Neural cell (in vitro differentiated cells): ENCODE measurements around the gene PASD1. TPM values are rescaled to one million over a fixed set of nuclear protein-coding genes. Genes with fewer than 3 reads are reported as not detected.

Source experiments
- H2AFZ ChIP-seq: fragments of 200-600, 300-800 bp; sonication (generic), shearing (Covaris generic); 2 replicates; pipeline ENCODE4 v1.6.0; 2014; ENCODE audit warnings: low read depth, mild to moderate bottlenecking, antibody characterized with exemption, low read length, moderate library complexity
- H3F3A ChIP-seq: fragments of 200-600 bp; shearing (Covaris generic); 2 replicates; pipeline ENCODE4 v1.6.1; 2016; ENCODE audit warnings: mild to moderate bottlenecking, moderate library complexity, mixed read lengths, antibody characterized with exemption, low read length; ENCODE audit not compliant: insufficient read depth, poor library complexity, severe bottlenecking
- H3K27ac ChIP-seq: fragments of 200-600, 300-800 bp; sonication (generic), shearing (Covaris generic); 2 replicates; pipeline ENCODE4 v1.5.1; 2014; ENCODE audit warnings: mild to moderate bottlenecking, low read length, moderate library complexity
- H3K27me3 ChIP-seq: fragments of 300-800, 200-600 bp; sonication (generic), shearing (Covaris generic); 2 replicates; pipeline ENCODE4 v1.6.0; 2014; ENCODE audit warnings: mild to moderate bottlenecking, low read depth, low read length, moderate library complexity; ENCODE audit not compliant: insufficient read depth
- H3K36me3 ChIP-seq: fragments of 300-800, 200-600 bp; sonication (generic), shearing (Covaris generic); 2 replicates; pipeline ENCODE4 v1.5.1; 2014; ENCODE audit warnings: mild to moderate bottlenecking, antibody characterized with exemption, low read length, moderate library complexity; ENCODE audit not compliant: insufficient read depth
- H3K4me2 ChIP-seq: fragments of 300-800, 200-600 bp; sonication (generic), shearing (Covaris generic); 2 replicates; pipeline ENCODE4 v1.6.0; 2014; ENCODE audit warnings: mild to moderate bottlenecking, low read length
- H3K4me3 ChIP-seq: fragments of 300-800, 200-600 bp; sonication (generic), shearing (Covaris generic); 2 replicates; pipeline ENCODE4 v1.5.1; 2014; ENCODE audit warnings: mild to moderate bottlenecking, low read length, moderate library complexity
- H3K79me2 ChIP-seq: fragments of 200-600 bp; shearing (Covaris generic); replicated peaks from 2 replicates; pipeline ENCODE4 v1.6.0; 2014; ENCODE audit warnings: mild to moderate bottlenecking, low read length, moderate library complexity; ENCODE audit not compliant: insufficient read depth
- H3K9ac ChIP-seq: fragments of 300-800, 200-600 bp; sonication (generic), shearing (Covaris generic); 2 replicates; pipeline ENCODE4 v1.6.1; 2016; ENCODE audit warnings: mild to moderate bottlenecking, low read length, mixed read lengths
- H3K9me2 ChIP-seq: fragments of 200-600 bp; shearing (Covaris generic); 2 replicates; pipeline ENCODE4 v1.6.1; 2016; ENCODE audit warnings: mild to moderate bottlenecking, low read length, mixed read lengths; ENCODE audit not compliant: insufficient read depth
- H3K9me3 ChIP-seq: fragments of 200-600, 300-800 bp; sonication (generic), shearing (Covaris generic); 2 replicates; pipeline ENCODE4 v1.6.1; 2016; ENCODE audit warnings: mild to moderate bottlenecking, mixed run types, low read length, moderate library complexity, mixed read lengths
- H4K20me1 ChIP-seq: fragments of 200-600 bp; shearing (Covaris generic); 2 replicates; pipeline ENCODE4 v1.6.1; 2016; ENCODE audit warnings: mild to moderate bottlenecking, mixed run types; ENCODE audit not compliant: insufficient read depth
- EP300 ChIP-seq: fragments of 450-650 bp; conservative IDR thresholded peaks from 2 replicates; pipeline ENCODE4 v1.6.1; 2014; ENCODE audit warnings: antibody characterized with exemption, mild to moderate bottlenecking, moderate library complexity; ENCODE audit not compliant: poor library complexity, severe bottlenecking
- EZH2 ChIP-seq: fragments of 200-600, 300-800 bp; shearing (Covaris generic), sonication (generic); IDR thresholded peaks from 2 replicates; pipeline ENCODE4 v1.6.1; 2014; ENCODE audit warnings: antibody characterized with exemption, low read length, borderline replicate concordance, mild to moderate bottlenecking; ENCODE audit not compliant: insufficient read depth, poor library complexity, severe bottlenecking
- MXI1 ChIP-seq: fragments of 450-650 bp; conservative IDR thresholded peaks from 2 replicates; pipeline ENCODE4 v1.6.1; 2014; ENCODE audit warnings: antibody characterized with exemption, mild to moderate bottlenecking; ENCODE audit not compliant: poor library complexity, severe bottlenecking
- POLR2AphosphoS5 ChIP-seq: IDR thresholded peaks from 2 replicates; pipeline ENCODE4 v1.6.1; 2012
- RAD21 ChIP-seq: fragments of 450-650 bp; conservative IDR thresholded peaks from 2 replicates; pipeline ENCODE4 v1.6.1; 2014; ENCODE audit warnings: antibody characterized with exemption, mild to moderate bottlenecking, moderate library complexity
- SMC3 ChIP-seq: fragments of 450-650 bp; conservative IDR thresholded peaks from 2 replicates; pipeline ENCODE4 v1.6.1; 2014; ENCODE audit warnings: antibody characterized with exemption, mild to moderate bottlenecking, moderate library complexity; ENCODE audit not compliant: poor library complexity
- TAF1 ChIP-seq: IDR thresholded peaks from 2 replicates; pipeline ENCODE4 v1.6.1; 2012; ENCODE audit warnings: low read depth
- polyA plus RNA-seq: library from polyadenylated mRNA; depleted of rRNA; stranded (reverse); fragments of >200 nt; gene quantifications from 2 replicates; pipeline ENCODE4 v1.2.3, GENCODE V29; 2014
- TF ChIP-seq, protein P1 (sequence below): IDR thresholded peaks from 2 replicates; pipeline ENCODE4 v1.6.1; 2012; ENCODE audit warnings: borderline replicate concordance
- TF ChIP-seq, protein P2 (sequence below): fragments of 450-650 bp; IDR thresholded peaks from 2 replicates; pipeline ENCODE4 v1.5.1; 2014; ENCODE audit warnings: antibody characterized with exemption, mild to moderate bottlenecking, moderate library complexity; ENCODE audit not compliant: poor library complexity, severe bottlenecking

PASD1 gene
- polyA plus RNA-seq, 1 donor from 2014 or later: not detected

GRCh38 chrX:151704041-151704663 lies 140.7 kb downstream of the PASD1 start:
- Histone ChIP-seq H4K20me1 (no peaks in the 10 kb centered on the region), H3K9me3 (no peaks in the 10 kb centered on the region), H3K9ac (no peak overlapping the region), H3K27me3 (no peaks in the 10 kb centered on the region), H3K27ac (no peak overlapping the region), H3K79me2 (no peaks in the 10 kb centered on the region), H2AFZ (no peak overlapping the region), H3K4me2 (no peak overlapping the region), H3F3A (no peaks in the 10 kb centered on the region), H3K9me2 (no peaks in the 10 kb centered on the region), H3K4me3 (no peak overlapping the region), H3K36me3 (no peaks in the 10 kb centered on the region)
- no peak for TF ChIP-seq MXI1
- TF ChIP-seq, protein P1, sequence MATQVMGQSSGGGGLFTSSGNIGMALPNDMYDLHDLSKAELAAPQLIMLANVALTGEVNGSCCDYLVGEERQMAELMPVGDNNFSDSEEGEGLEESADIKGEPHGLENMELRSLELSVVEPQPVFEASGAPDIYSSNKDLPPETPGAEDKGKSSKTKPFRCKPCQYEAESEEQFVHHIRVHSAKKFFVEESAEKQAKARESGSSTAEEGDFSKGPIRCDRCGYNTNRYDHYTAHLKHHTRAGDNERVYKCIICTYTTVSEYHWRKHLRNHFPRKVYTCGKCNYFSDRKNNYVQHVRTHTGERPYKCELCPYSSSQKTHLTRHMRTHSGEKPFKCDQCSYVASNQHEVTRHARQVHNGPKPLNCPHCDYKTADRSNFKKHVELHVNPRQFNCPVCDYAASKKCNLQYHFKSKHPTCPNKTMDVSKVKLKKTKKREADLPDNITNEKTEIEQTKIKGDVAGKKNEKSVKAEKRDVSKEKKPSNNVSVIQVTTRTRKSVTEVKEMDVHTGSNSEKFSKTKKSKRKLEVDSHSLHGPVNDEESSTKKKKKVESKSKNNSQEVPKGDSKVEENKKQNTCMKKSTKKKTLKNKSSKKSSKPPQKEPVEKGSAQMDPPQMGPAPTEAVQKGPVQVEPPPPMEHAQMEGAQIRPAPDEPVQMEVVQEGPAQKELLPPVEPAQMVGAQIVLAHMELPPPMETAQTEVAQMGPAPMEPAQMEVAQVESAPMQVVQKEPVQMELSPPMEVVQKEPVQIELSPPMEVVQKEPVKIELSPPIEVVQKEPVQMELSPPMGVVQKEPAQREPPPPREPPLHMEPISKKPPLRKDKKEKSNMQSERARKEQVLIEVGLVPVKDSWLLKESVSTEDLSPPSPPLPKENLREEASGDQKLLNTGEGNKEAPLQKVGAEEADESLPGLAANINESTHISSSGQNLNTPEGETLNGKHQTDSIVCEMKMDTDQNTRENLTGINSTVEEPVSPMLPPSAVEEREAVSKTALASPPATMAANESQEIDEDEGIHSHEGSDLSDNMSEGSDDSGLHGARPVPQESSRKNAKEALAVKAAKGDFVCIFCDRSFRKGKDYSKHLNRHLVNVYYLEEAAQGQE: no peak
- TF ChIP-seq POLR2AphosphoS5: no peak
- TF ChIP-seq RAD21: no peak
- TF ChIP-seq TAF1: no peak
- TF ChIP-seq, protein P2, sequence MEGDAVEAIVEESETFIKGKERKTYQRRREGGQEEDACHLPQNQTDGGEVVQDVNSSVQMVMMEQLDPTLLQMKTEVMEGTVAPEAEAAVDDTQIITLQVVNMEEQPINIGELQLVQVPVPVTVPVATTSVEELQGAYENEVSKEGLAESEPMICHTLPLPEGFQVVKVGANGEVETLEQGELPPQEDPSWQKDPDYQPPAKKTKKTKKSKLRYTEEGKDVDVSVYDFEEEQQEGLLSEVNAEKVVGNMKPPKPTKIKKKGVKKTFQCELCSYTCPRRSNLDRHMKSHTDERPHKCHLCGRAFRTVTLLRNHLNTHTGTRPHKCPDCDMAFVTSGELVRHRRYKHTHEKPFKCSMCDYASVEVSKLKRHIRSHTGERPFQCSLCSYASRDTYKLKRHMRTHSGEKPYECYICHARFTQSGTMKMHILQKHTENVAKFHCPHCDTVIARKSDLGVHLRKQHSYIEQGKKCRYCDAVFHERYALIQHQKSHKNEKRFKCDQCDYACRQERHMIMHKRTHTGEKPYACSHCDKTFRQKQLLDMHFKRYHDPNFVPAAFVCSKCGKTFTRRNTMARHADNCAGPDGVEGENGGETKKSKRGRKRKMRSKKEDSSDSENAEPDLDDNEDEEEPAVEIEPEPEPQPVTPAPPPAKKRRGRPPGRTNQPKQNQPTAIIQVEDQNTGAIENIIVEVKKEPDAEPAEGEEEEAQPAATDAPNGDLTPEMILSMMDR: no peak

GRCh38 chrX:151708821-151709220 lies 145.3 kb downstream of the PASD1 start:
- H4K20me1 ChIP-seq: no peaks in the 10 kb centered on the region

More at GRCh38 chrX:151708821-151709220, 145.3 kb downstream of the PASD1 start:
- no peak overlapping the region for H3K4me2 ChIP-seq
- TF ChIP-seq POLR2AphosphoS5: no peak
- TF ChIP-seq, protein P2: no peak
- no peak for TF ChIP-seq MXI1
- TF ChIP-seq TAF1: no peak
- TF ChIP-seq RAD21: no peak
- no peak for TF ChIP-seq EZH2
- no peak for TF ChIP-seq SMC3
- TF ChIP-seq, protein P1: no peak
- no peak for TF ChIP-seq EP300
- no peak overlapping the region for H3K4me3 ChIP-seq
- H3K36me3 ChIP-seq: no peaks in the 10 kb centered on the region
- H3K27me3 ChIP-seq: no peaks in the 10 kb centered on the region
- no peaks in the 10 kb centered on the region for H3F3A ChIP-seq
- no peak overlapping the region for H2AFZ ChIP-seq
- H3K9ac ChIP-seq: no peak overlapping the region
- no peaks in the 10 kb centered on the region for H3K79me2 ChIP-seq
- H3K27ac ChIP-seq: no peak overlapping the region
- H3K9me2 ChIP-seq: no peaks in the 10 kb centered on the region
- no peaks in the 10 kb centered on the region for H3K9me3 ChIP-seq
